ENCODE data around the gene BCAT1.
A peak's percentile ranks its signal among the peaks of the same experiment; 100 is the strongest.

The BCAT1 gene

DNA sequence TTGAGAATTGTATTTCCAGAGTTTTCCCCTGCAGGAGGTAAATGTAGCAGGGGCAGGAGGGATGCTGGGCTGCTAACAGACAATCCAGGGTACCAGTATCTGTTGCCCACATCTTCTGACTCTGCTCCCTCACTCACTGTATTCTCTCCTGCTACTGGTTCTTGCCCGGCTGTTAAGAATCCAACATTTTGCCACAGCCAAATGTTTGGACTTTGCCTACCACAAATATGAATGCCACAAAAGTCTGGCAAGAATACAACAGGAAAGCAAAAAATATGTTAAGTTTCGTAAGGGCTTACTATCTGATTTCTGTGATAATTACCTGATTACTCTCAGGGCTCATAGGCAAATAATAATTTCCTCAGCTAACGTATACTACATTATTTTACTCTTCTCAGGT lies 160.0 kb downstream of the BCAT1 start:
- Histone ChIP-seq H3K4me3 (ENCODE audit: severe bottlenecking) (no peak overlapping the region), H3K27me3 (ENCODE audit: insufficient read depth, poor library complexity, severe bottlenecking) (no peaks in the 10 kb centered on the region), H3K4me1 (ENCODE audit: insufficient read depth, poor library complexity, severe bottlenecking) (no peaks in the 10 kb centered on the region), H3K9me3 (ENCODE audit: severe bottlenecking) (no peaks in the 10 kb centered on the region), H3K36me3 (ENCODE audit: low read depth) (no peaks in the 10 kb centered on the region), H3K27ac (ENCODE audit: poor library complexity, severe bottlenecking) (no peak overlapping the region)
- no peak for ATAC-seq (ENCODE audit: low read depth)
- TF ChIP-seq CTCF (IDR thresholded peaks at IDR 0.05; ENCODE audit: poor library complexity, severe bottlenecking): no peak
- DNase-seq (ENCODE audit: low spot score): no peak

DNA sequence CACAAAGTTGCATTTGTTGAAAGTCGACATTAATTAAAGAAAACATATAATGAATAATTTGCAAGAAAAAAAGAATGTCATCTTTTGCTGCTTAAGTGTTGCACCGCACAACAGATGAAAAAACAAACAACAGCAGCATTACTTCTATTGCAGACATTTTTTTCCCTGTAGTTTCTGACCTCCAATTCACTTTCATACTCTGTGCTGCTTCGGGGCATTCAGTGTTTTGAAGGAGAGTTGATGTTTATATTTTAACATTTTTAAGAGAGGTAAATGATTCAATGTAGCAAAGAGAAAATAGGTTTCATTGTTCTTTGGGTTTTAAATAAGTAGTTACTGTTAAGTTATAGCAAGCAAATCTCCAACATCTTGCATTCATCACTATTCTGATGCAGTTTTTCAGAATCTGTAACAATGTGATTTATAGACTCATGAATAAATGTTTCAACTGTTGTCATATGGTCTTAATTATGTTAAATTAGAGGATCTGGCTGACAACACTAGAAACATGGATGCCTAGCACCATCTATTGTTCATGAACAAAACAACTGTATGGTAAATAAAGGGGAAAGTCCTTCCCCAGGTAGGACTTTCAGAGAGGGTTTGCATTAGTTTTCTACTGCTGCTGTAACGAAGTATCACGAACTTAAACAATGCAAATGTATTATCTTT lies 168.1 kb downstream of the BCAT1 start:
- no peak overlapping the region for H3K27ac ChIP-seq (ENCODE audit: poor library complexity, severe bottlenecking)
- DNase-seq (ENCODE audit: low spot score): no peak
- H3K36me3 ChIP-seq (ENCODE audit: low read depth): no peaks in the 10 kb centered on the region
- H3K27me3 ChIP-seq (ENCODE audit: insufficient read depth, poor library complexity, severe bottlenecking): no peaks in the 10 kb centered on the region
- TF ChIP-seq CTCF (IDR thresholded peaks at IDR 0.05; ENCODE audit: poor library complexity, severe bottlenecking): peak; percentile 30
- H3K4me3 ChIP-seq (ENCODE audit: severe bottlenecking): no peak overlapping the region
- no peaks in the 10 kb centered on the region for H3K4me1 ChIP-seq (ENCODE audit: insufficient read depth, poor library complexity, severe bottlenecking)
- no peak for ATAC-seq (ENCODE audit: low read depth)
- no peaks in the 10 kb centered on the region for H3K9me3 ChIP-seq (ENCODE audit: severe bottlenecking)

DNA sequence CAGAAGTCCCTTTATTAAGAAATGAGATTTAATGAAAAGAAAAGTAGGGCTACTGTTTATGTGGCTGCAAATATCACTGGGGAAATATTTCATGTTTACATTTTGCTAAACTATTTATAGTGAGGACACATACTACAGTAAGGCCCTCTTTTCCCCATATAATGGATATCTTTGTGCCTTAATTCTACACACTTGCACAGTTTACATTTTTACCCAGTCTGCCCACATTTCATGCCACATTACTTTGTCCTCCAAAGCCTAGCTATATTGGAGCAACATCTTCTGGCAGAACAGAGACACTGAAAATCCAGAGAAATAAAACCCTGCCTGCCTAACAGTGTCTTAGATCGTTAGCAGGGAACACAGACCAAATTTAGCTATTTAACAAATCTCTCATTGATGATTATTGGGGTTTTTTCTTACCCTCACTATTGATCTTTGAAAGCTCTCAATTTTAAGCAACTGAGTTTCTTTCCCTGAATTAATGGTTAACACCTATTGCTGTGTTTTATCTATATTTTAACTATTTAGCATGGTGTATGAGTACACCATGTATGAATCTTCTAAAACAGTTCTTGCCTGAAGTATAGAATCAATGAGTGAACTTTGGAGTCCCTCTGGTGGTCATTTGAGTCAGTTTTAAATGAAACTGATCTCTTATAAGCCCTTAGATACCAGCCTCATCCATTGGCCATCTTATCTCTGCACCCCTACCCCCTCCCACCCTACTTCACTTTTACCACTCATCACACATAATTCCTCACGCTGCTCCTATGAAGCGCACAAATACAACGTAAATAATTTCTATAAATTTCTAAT lies 170.2 kb downstream of the BCAT1 start:
- TF ChIP-seq CTCF (IDR thresholded peaks at IDR 0.05; ENCODE audit: poor library complexity, severe bottlenecking): peak; percentile 32
- Histone ChIP-seq H3K27ac (ENCODE audit: poor library complexity, severe bottlenecking) (no peak overlapping the region), H3K4me1 (ENCODE audit: insufficient read depth, poor library complexity, severe bottlenecking) (no peaks in the 10 kb centered on the region), H3K4me3 (ENCODE audit: severe bottlenecking) (no peak overlapping the region), H3K27me3 (ENCODE audit: insufficient read depth, poor library complexity, severe bottlenecking) (no peaks in the 10 kb centered on the region), H3K36me3 (ENCODE audit: low read depth) (no peaks in the 10 kb centered on the region), H3K9me3 (ENCODE audit: severe bottlenecking) (no peaks in the 10 kb centered on the region)
- no peak for DNase-seq (ENCODE audit: low spot score)
- ATAC-seq (ENCODE audit: low read depth): peak; percentile 23; the same call in 1 of the 3 replicates

GRCh38 chr12:24777359-24777758 lies 171.5 kb downstream of the BCAT1 start:
- no peaks in the 10 kb centered on the region for H3K27me3 ChIP-seq (ENCODE audit: insufficient read depth, poor library complexity, severe bottlenecking)

More at GRCh38 chr12:24777359-24777758, 171.5 kb downstream of the BCAT1 start:
- Histone ChIP-seq H3K27ac (ENCODE audit: poor library complexity, severe bottlenecking) (no peak overlapping the region), H3K4me1 (ENCODE audit: insufficient read depth, poor library complexity, severe bottlenecking) (no peaks in the 10 kb centered on the region), H3K4me3 (ENCODE audit: severe bottlenecking) (no peak overlapping the region), H3K36me3 (ENCODE audit: low read depth) (no peaks in the 10 kb centered on the region), H3K9me3 (ENCODE audit: severe bottlenecking) (no peaks in the 10 kb centered on the region)
- no peak for ATAC-seq (ENCODE audit: low read depth)
- TF ChIP-seq CTCF (IDR thresholded peaks at IDR 0.05; ENCODE audit: poor library complexity, severe bottlenecking): no peak
- DNase-seq (ENCODE audit: low spot score): no peak

Data from RWPE2 (cell line).